Dermis blood vessel endothelial cell (primary cell): ENCODE measurements around the gene SHANK2. TPM values are rescaled to one million over a fixed set of nuclear protein-coding genes. Genes with fewer than 3 reads are reported as not detected.

ENCODE experiments used
- DNase-seq: peaks from one replicate; pipeline ENCODE4 v3.0.0; 2010
- total RNA-seq: library from RNA; depleted of rRNA; stranded (reverse); fragments of >200 nt; gene quantifications from 2 replicates; pipeline ENCODE4 v1.2.3, GENCODE V29; 2014

Gene SHANK2
- total RNA-seq, 1 donor from 2014 or later: 0.68 TPM

DNA sequence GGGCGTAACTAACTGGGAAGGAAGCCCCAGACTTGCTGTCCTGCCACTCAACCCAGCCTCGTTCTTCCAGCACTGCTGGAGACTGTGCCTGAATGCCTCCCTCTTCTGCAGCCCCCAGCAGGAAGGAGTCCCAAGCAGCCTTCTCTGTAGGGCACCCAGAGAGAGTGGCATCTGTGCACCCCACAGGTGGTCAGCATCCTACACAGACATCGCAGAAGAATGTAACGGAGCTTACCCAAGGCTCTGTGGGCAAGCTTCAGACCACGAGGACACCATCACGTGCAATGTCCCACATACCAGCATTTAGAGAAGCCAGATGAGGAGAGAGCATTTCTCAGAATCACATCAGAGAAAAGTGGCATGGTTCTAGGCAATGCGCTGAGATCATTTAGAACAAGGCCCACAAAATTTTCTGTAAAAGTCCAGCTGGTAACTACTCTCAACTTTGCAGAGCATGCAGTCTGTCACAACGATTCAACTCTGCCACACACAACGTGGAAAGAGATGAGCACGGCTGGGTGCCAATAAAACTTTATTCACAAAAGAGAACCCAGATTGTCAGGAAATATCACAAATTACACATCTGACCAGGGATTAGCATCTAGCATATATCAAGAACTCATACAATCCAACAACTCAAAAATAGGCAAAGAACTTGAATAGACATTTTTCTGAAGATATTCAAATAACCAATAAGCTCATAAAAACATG lies 33.4 kb downstream of the SHANK2 start:
- no peak for DNase-seq

DNA sequence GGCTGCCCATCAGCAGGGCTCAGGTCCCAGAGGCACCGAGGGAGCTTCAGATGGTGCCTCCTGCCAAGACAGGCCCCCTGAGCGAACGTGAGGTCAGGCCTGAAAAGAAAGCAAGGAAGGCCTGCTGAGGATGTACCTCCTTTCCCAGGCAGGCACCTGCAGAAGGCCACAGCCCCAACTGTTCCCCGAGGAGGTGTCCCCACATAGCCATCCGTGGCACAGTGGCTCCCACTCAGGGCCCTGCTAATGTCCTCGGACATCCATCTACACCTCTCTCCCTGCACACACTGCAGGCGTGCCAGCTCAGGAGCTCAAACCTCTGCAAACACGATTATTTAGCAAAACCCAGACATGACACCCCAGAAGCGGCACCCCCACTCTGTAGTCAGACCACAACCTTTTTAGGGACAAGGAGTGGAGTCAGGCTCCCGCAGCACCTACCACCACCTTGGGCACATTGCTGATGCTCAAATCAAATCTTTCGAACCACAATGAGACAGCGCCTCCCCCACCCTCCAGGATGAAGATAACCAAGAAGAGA lies 36.9 kb downstream of the SHANK2 start:
- no peak for DNase-seq

DNA sequence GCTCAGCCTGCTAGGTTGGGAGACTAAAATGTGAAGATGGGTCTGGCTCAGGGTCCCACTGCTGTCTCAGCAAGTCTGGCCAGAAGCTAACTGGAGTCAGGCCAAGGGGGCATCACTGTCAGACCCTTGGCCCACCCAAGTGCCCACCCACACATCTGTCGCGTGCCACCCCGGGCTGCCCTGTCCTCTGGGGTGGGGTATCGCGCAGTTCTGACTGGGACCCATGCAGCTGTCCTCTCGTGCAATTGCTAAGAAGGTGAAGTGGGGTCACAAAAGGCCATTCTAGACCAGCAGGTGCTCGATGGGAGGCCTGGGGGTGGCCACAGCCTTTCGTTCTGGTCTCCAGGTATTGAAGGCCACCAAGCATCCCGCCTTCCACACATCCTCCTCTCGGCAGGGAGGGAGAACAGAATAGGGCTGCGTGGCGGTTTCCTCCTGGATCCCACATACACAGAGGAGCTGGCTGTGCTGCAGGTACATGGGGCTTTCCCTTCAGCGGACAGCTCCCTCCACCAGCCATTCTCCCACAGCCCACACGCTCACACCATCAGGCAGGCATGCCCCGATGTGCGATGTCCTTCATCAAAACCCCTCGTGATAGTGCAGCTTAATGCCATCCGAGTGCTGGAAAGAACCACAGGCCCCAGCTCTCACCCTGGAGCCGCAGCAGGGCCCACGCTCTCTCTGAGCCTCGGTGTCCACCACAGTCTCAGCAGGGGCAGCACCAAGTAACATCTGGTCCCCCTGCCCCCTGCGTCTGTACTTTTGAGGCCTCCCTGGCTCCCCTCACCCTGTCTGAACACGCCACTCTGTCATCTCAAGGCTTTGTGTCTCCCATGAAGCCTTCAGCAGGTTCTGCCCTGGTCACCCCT lies 37.6 kb downstream of the SHANK2 start:
- no peak for DNase-seq

DNA sequence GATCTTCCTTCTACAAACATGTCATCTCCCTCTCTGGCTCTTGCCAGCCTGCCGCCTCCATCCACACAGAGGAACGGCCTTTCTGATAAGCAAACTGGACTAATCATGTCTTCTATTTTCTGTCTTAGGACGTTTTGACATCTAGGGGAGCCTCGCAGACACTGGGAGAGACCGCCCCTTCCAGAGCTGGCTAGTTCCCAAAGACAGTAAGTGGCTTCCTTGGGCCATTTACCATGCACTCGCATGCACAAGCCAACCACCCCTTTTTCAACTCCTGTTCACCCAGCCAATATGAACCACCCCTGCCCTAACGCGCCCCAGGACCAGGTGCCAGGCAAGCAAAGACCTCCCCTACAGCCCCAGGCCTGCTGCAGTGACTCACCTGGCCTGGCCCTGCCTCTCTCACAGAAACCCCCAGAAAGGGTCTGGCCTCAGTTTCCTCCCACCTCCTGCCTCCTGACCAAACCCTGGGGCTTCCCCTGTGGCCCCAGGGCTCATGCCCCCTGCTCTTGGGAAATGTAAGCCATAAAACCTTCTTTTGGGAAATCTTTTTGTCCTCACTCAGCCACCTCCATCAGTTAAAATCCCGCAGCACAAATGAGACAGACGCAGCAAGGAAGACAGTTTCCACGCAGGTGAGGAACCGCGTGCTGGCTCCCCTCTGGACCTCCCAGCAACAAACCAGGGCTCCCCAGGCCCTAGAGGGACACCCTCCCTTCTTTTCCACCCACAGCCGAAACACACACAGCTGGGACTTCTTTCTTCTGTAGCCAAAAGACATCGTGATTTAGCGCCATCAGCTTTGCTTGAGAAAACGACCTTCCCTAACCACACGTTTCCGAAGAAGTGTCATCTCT lies 38.5 kb downstream of the SHANK2 start:
- DNase-seq: no peak

DNA sequence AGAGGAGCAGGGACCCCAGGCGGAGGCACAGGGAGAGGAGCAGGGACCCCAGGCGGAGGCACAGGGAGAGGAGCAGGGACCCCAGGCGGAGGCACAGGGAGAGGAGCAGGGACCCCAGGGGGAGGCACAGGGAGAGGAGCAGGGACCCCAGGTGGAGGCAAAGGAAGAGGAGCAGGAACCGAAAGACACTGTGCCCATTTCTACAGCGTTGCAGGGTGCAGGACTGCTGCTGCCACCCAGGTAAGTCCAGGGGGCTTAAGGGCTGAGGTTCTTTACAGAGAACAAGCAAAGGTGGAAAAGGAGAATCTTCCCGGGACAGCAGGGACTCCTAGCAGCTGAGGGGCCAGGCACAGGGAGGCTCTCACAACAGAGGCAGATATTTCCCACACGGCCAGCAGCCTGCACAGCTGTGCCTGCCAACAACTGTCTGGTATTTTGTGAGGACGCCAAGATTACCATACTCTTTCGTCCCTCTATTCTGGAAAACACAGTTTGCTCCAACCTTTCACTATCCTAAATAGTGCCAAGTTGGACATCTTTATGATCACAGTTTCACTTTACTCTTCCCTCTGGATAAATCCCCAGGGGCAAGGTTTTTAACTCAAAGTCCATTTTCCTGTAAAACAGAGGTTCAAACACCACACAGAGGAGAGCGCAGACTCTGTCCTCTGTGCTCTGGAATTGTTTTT lies 39.4 kb downstream of the SHANK2 start:
- no peak for DNase-seq

DNA sequence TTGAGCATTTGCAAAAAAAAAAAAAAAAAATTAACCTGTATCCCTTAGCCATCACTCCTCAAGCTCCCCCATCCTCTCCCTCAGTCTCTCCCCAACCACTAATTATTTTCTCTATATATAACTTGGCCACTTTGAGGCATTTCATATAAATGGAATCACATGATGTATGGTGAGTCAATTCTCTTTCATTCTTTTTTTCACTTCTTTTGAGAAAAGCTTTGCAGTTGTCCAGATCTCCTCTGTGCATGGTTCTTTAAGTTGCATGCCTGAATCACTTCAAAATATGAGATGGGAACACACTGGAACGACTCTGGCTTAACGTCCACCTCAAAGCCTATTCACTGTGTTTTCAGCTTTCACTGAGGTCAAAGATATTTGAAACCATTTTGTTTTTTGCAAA lies 40.7 kb downstream of the SHANK2 start:
- DNase-seq: no peak

DNA sequence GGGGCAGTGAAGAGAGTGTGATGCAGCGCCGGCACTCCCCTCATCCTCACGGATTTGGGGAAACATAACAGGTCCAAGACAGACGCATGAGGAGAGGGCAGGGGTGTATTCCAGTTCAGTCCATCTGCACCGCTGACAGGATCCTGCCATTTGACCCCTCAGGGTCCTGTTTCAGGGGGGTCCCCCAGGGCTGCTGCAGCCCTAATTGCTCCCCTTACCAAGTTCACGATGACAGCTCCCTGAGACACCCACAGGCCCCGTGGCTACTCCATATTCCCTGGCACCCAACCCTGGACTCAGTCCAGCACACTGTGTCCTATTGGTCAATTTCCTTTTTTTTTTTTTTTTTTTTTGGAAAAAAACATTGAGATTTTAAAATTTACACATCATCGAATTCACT lies 41.5 kb downstream of the SHANK2 start:
- DNase-seq: no peak

DNA sequence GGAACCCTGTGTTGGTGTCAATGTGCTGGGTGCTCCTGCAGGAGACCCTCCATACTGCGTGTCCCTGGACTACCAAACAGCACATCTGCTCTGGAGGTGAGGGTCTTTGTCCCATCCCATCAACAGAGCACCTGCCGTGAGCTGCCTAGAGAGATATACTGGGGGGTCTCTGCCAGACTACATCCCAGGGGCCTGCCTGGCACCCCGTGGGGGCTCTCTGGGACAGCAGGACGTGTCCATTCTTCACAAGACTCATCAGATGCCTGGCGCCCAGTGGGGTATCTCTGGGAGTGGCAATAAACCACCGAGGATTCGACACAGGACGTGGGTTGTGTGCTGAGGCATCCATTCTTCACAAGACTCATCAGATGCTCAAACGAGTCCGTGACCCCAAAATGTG lies 42.7 kb downstream of the SHANK2 start:
- no peak for DNase-seq

DNA sequence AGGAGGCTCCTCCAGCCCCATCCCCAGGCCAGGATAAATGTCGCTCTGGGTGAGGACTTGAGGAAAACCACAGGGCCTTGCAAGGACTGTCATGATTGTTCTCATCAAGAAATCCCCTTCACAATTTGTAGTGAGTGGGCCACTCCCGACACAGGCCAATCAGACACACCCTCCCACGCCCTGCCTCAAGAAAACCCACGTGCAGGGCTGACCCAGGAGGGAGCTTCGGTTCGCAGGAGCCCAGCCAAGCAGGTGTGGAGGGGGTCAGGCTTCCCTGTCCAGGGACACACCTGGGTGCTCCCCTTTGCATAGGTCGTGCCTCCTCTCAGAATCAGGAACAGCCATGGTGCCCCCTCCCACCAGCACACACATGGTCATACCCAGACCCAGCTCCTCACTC lies 43.2 kb downstream of the SHANK2 start:
- DNase-seq: no peak

DNA sequence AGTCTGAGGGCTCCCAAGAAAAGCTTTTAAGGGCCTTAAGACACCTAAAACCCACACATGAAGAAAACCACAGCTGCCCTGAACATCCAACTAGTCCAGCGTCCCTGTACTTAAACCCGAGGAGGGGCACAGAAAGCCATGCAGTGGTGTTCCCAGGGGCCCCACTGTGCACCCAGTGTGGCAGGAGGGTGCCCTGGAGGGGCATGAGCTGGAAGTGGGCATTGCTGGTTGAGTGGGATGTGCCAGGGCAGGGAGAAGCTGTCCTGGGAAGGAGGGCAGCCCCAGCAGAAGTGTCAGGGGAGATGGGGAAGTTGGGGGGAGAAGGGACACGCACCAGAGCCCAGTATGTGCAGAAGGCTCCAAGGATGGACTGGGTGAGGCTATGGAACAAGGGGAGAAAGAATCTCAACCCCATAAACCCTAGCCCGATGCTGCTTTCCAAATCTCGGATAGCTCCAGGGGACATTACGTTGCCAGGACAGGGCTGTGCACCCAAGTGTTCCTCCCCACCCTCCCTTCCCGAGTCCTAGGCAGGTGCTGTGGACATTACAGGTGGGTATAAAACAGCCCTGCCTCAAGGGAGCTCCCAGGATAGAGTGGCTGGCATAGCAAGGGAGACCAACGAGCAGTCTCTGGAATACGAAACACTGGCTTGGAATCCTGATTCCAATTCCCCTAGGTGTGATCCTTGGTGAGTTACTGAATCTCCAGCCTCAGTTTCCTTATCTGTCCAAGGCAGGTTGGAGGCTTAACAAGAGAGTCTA lies 44.2 kb downstream of the SHANK2 start:
- no peak for DNase-seq

DNA sequence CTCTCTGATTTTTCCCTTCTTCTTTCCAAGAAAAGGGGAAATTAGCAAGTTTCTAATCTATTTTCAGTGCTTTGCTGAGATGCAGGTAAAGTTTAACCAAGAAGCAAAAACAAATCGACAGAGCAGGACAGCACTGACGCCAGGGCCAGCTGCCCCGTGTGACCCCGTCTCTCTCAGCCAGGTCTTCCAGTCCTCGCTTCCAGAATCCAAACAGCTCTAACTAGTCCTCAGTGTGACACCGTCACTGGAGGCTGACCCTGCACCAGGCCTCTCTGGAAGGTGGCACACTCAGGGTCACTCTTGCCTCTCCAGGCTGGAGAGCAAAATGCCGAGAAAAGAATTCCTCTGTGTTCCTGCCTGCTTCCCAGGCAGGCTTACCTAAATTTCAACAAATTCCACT lies 44.8 kb downstream of the SHANK2 start:
- DNase-seq: no peak

DNA sequence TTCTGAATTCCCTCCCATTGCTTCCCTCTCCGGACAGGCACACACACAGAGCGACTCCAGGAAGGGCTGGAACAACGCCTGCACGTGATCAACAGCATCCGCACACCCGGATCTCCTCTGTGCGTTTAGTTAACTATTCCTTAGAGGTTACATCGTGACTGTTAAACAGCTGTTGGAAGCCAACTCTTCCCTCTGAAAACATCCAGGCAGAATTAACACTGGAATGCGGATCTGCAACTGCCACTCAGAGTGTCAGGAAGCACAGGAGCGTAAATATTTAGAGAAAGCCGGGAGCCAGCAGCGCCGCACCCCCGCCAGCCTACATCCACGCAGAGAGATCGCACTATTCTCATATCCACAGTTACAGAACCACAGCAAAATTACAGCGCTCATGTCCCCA lies 46.2 kb downstream of the SHANK2 start:
- DNase-seq: no peak

DNA sequence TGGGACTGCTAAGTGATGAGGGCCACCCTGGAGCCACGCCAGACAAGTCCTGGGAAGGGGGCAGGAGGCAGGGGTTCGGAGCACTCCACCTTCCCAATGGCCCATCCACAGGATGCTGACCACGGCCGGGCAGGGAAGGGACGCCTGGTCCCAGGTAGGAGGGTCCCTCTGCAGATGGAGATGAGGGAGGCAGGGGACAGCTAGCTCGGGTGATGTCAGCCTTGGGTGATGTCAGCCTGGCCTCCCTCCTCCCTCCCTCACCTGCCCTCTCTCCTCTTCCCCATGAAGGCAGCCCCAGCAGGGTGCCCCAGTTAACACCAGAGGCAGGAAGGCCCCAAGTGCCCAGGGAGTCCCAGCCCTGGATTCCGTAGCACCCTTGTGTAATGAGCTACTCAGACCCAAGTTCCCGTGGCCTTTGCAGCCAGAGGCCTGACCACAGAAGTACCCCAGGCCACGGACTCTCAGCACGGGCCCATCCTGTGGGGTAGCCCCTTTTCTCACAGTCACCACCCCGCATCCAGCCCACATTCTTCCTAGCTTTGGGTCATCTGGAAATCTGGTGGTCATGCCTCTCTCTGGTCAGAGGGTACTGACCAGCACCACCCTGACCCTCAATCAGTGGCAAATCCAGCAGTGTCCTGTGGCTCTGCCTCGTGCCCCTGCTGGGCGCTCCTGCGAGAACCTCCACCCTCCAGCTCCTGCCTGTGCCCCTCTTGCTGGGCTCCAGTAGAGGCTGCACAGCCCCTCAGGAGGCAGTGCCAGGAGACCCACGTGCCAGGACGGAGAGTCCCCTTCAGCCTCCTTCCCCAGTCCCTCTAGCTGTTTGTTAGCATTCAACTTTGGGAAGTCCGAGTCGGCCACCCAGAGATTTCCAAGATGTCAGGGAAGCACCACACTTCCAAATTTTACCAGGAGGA lies 47.4 kb downstream of the SHANK2 start:
- DNase-seq: no peak

DNA sequence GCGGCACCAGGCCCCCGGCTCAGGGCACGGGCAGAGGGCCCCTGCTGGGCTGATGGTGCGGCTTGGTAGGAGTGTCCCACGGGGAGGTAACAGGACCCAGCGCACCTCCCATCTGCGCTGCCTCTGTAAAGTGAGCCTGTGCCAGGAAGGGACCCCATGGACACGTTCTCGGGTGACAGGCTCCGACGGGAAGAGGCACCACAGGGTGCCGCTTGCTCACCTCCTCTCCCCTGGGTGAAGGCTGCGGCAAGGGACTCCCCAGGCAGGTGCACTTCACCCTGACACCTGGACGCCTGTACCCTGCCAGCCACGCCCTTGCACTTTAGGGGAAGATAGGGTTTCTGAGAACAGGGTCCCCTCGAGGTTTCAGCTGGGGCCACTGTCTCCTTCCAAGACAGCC lies 48.1 kb downstream of the SHANK2 start:
- no peak for DNase-seq

DNA sequence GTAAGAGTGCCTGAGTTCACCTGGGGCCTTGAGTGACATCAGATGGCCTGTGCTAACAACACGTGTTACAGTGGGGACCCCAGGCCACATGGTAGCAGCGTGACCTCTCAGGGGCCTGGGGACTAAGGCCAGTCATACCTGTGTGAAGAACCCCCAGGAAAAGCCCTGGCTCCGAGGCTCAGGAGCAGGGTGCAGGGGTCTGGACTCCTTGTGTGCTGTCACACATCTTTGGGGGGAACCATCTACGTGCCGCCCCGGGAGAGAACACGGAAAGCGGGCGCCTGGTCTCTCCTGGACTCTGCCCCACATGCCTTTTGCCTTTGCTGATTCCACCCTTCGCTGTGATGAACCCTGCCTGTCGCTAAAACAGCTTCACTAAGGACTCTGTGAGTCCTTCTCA lies 48.7 kb downstream of the SHANK2 start:
- DNase-seq: no peak

DNA sequence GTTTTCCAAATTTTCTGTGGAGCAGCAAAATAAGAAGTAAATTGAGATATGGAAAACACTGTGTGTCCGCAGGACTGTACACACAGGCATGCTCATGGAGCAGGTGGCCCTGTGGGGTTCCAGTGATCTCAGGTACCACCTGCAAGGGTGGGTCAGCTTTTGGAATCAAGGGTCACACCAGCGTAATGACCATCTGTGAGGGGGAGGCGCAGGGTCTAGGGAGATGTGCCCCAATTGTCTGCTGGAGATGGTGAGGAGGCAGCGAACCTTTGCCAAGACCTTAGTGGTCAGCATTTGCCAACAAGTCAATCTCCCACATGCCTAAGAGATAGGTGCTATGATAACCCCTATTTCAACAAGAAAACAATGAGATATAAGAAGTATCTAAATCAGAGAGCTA lies 49.4 kb downstream of the SHANK2 start:
- no peak for DNase-seq

DNA sequence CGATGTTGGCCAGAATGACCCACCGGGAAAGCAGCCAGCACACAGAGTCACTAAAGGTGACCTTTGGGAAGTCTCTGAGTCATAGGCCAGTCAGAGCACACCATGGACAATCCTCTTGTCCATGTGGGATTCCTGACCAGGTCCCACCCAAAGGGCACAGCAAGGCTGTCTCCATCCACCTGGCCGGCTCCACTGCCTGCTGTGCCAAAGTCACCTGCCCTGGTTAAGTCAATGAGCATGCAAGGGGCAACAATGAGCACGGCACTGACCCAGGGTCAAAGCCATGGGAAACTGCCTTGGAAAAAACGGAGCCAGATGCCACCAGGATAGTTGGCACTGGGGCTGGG lies 49.8 kb downstream of the SHANK2 start:
- no peak for DNase-seq
